ENCODE measurements around the gene SPRED2.

- TF ChIP-seq PKNOX1 (IDR thresholded peaks at IDR 0.05) (no peak), SP1 (IDR thresholded peaks at IDR 0.05) (no peak)
Observed at GRCh38 chr2:65456886-65457285, 24.5 kb upstream of the SPRED2 start.
